Measurements from ENCODE around the gene ROR1. TPM values are rescaled to one million over a fixed set of nuclear protein-coding genes. Genes with fewer than 3 reads are reported as not detected.

Gene ROR1
- total RNA-seq, 1 experiment from 2014 or later = 33.8 TPM

DNA sequence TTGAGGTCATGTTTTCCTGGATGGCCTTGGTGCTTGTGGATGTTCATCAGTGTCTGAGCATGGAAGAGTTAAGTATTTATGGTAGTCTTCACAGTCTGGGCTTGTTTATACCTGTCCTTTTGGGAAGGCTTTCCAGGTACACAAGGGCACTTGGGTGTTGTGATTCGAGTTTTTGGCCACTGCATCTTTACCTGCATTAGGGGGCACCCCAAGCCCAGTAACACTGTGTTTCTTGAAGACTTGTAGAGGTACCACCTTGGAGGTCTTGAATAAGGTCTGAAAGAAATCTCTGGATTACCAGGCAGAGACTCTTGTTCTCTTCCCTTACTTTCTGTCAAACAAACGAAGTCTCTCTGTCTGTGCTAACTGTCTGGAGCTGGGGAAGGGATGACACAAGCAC, 34.4 kb upstream of the ROR1 start:
- H3K4me3 Mint-ChIP-seq (ENCODE audit: low read depth, unreplicated experiment) = no peak overlapping the region
- BruUV-seq (replicated peaks) = no TSS peak
- H3K27ac Mint-ChIP-seq (ENCODE audit: unreplicated experiment) = no peak overlapping the region
- H3K9me3 Mint-ChIP-seq (ENCODE audit: low read depth, unreplicated experiment) = peaks cover 6% of the 10 kb centered on the region
- H3K4me1 Mint-ChIP-seq (ENCODE audit: low read depth, unreplicated experiment) = no peaks in the 10 kb centered on the region
- no peaks in the 10 kb centered on the region for H3K27me3 Mint-ChIP-seq (ENCODE audit: unreplicated experiment)
- TF ChIP-seq CTCF (IDR thresholded peaks at IDR 0.05; ENCODE audit: unreplicated experiment) = no peak
- H3K36me3 Mint-ChIP-seq (ENCODE audit: insufficient read depth, unreplicated experiment) = no peaks in the 10 kb centered on the region
- intact Hi-C loops (cut with micrococcal nuclease; ENCODE audit: unreplicated experiment) = no loop called here
- CTCF ChIA-PET = no interaction called here
- DNase-seq = no peak

- H3K36me3 Mint-ChIP-seq (ENCODE audit: insufficient read depth, unreplicated experiment) = no peaks in the 10 kb centered on the region
- DNase-seq = no peak
- H3K4me3 Mint-ChIP-seq (ENCODE audit: low read depth, unreplicated experiment) = no peak overlapping the region
- no TSS peak for BruUV-seq (replicated peaks)
- no peak overlapping the region for H3K27ac Mint-ChIP-seq (ENCODE audit: unreplicated experiment)
- CTCF ChIA-PET = no interaction called here
- intact Hi-C loops (cut with micrococcal nuclease; ENCODE audit: unreplicated experiment) = no loop called here
- TF ChIP-seq CTCF (IDR thresholded peaks at IDR 0.05; ENCODE audit: unreplicated experiment) = no peak
- H3K27me3 Mint-ChIP-seq (ENCODE audit: unreplicated experiment) = no peaks in the 10 kb centered on the region
- H3K9me3 Mint-ChIP-seq (ENCODE audit: low read depth, unreplicated experiment) = peaks cover 6% of the 10 kb centered on the region
- no peaks in the 10 kb centered on the region for H3K4me1 Mint-ChIP-seq (ENCODE audit: low read depth, unreplicated experiment)
Observed at GRCh38 chr1:63740432-63740831, 33.4 kb upstream of the ROR1 start.

- Mint-ChIP-seq H3K27me3 (ENCODE audit: unreplicated experiment) (no peaks in the 10 kb centered on the region), H3K36me3 (ENCODE audit: insufficient read depth, unreplicated experiment) (no peaks in the 10 kb centered on the region), H3K4me3 (ENCODE audit: low read depth, unreplicated experiment) (no peak overlapping the region), H3K4me1 (ENCODE audit: low read depth, unreplicated experiment) (peaks cover 8% of the 10 kb centered on the region), H3K9me3 (ENCODE audit: low read depth, unreplicated experiment) (no peaks in the 10 kb centered on the region), H3K27ac (ENCODE audit: unreplicated experiment) (no peak overlapping the region)
- no peak for DNase-seq
- TF ChIP-seq CTCF (IDR thresholded peaks at IDR 0.05; ENCODE audit: unreplicated experiment) = no peak
- intact Hi-C loops (cut with micrococcal nuclease; ENCODE audit: unreplicated experiment) = no loop called here
- CTCF ChIA-PET = no interaction called here
- BruUV-seq (replicated peaks) = no TSS peak
Observed at GRCh38 chr1:63742526-63742925, 31.3 kb upstream of the ROR1 start.

- intact Hi-C loops (cut with micrococcal nuclease; ENCODE audit: unreplicated experiment) = no loop called here
- H3K27ac Mint-ChIP-seq (ENCODE audit: unreplicated experiment) = no peak overlapping the region
- H3K4me1 Mint-ChIP-seq (ENCODE audit: low read depth, unreplicated experiment) = peaks cover 8% of the 10 kb centered on the region
- TF ChIP-seq CTCF (IDR thresholded peaks at IDR 0.05; ENCODE audit: unreplicated experiment) = no peak
- no TSS peak for BruUV-seq (replicated peaks)
- no peaks in the 10 kb centered on the region for H3K36me3 Mint-ChIP-seq (ENCODE audit: insufficient read depth, unreplicated experiment)
- no peak for DNase-seq
- no peak overlapping the region for H3K4me3 Mint-ChIP-seq (ENCODE audit: low read depth, unreplicated experiment)
- CTCF ChIA-PET = interaction anchor here (0.6 kb wide), 1 partner anchor 385 kb away, joined by 3 read pairs; no protein-coding TSS in a partner anchor
- H3K27me3 Mint-ChIP-seq (ENCODE audit: unreplicated experiment) = no peaks in the 10 kb centered on the region
- H3K9me3 Mint-ChIP-seq (ENCODE audit: low read depth, unreplicated experiment) = no peaks in the 10 kb centered on the region
Observed at GRCh38 chr1:63743781-63744180, 30.0 kb upstream of the ROR1 start.

Data from Calu3 (cell line).